ENCODE measurements around the gene LAMA2. TPM values are rescaled to one million over a fixed set of nuclear protein-coding genes. Genes with fewer than 3 reads are reported as not detected.

The LAMA2 gene
- total RNA-seq, 1 donor from 2014 or later: 18.0 TPM

DNA sequence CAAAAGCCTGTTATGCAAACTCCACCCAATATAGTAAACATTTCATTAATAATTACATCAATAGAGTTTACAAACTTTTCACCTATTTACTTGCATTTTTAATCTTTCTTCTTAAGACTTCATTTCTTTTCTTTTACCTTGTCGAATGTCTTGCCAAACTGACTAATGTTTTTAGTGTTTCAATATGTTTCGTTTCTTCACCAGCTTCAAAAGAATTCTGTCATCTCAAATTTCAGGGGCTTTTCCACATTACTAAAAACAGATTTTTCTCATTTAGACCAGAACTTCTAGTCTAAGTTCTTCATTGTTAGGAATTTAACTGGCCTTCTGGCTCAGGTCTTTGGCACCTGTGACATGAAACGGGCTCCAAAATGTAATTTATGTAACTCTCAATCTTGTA, 630.5 kb downstream of the LAMA2 start:
- peak overlapping the region; percentile 11 for H3K27ac Mint-ChIP-seq (ENCODE audit: unreplicated experiment)
- H3K27me3 Mint-ChIP-seq (ENCODE audit: unreplicated experiment): no peaks in the 10 kb centered on the region
- H3K36me3 Mint-ChIP-seq (ENCODE audit: unreplicated experiment): peaks cover 2% of the 10 kb centered on the region
- no peaks in the 10 kb centered on the region for H3K9me3 Mint-ChIP-seq (ENCODE audit: unreplicated experiment)
- DNase-seq (ENCODE audit: extremely low spot score, unreplicated experiment): no peak
- TF ChIP-seq CTCF (IDR thresholded peaks at IDR 0.05): no peak
- no peak overlapping the region for H3K4me3 Mint-ChIP-seq (ENCODE audit: unreplicated experiment)
- peaks cover 16% of the 10 kb centered on the region for H3K4me1 Mint-ChIP-seq (ENCODE audit: unreplicated experiment)

- TF ChIP-seq CTCF (IDR thresholded peaks at IDR 0.05): no peak
These were observed 632.1 kb downstream of the LAMA2 start for GRCh38 chr6:129515004-129515403.

GRCh38 chr6:129516005-129516404, 633.1 kb downstream of the LAMA2 start:
- DNase-seq (ENCODE audit: extremely low spot score, unreplicated experiment): no peak
- Mint-ChIP-seq H3K27me3 (ENCODE audit: unreplicated experiment) (no peaks in the 10 kb centered on the region), H3K4me1 (ENCODE audit: unreplicated experiment) (peaks cover 14% of the 10 kb centered on the region), H3K4me3 (ENCODE audit: unreplicated experiment) (no peak overlapping the region), H3K9me3 (ENCODE audit: unreplicated experiment) (no peaks in the 10 kb centered on the region), H3K27ac (ENCODE audit: unreplicated experiment) (no peak overlapping the region), H3K36me3 (ENCODE audit: unreplicated experiment) (peaks cover 2% of the 10 kb centered on the region)
- TF ChIP-seq CTCF (IDR thresholded peaks at IDR 0.05): no peak

More at GRCh38 chr6:129515004-129515403, 632.1 kb downstream of the LAMA2 start:
- peaks cover 16% of the 10 kb centered on the region for H3K4me1 Mint-ChIP-seq (ENCODE audit: unreplicated experiment)
- peaks cover 2% of the 10 kb centered on the region for H3K36me3 Mint-ChIP-seq (ENCODE audit: unreplicated experiment)
- no peak overlapping the region for H3K4me3 Mint-ChIP-seq (ENCODE audit: unreplicated experiment)
- H3K27ac Mint-ChIP-seq (ENCODE audit: unreplicated experiment): no peak overlapping the region
- H3K9me3 Mint-ChIP-seq (ENCODE audit: unreplicated experiment): no peaks in the 10 kb centered on the region
- no peaks in the 10 kb centered on the region for H3K27me3 Mint-ChIP-seq (ENCODE audit: unreplicated experiment)
- no peak for DNase-seq (ENCODE audit: extremely low spot score, unreplicated experiment)

DNA sequence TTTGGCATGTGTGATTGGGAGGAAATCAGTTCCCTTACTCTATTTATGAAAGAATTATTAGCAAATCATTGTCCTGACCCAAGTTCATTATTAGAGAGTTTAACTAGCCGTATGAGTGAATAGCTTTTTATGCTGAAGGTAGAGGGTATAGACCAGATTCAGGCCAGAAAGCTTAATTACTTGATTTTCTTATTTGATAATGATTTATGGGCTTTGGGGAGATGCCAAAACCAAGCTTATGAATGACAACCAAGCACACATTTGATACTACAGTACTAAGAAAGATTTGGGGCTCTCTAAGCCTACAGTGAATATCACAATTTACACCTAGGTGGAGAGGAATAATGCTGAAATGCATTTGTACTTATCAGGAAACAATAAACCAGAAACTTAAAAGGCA, 633.8 kb downstream of the LAMA2 start:
- Mint-ChIP-seq H3K27me3 (ENCODE audit: unreplicated experiment) (no peaks in the 10 kb centered on the region), H3K27ac (ENCODE audit: unreplicated experiment) (no peak overlapping the region), H3K4me3 (ENCODE audit: unreplicated experiment) (no peak overlapping the region), H3K36me3 (ENCODE audit: unreplicated experiment) (peaks cover 3% of the 10 kb centered on the region), H3K4me1 (ENCODE audit: unreplicated experiment) (peaks cover 9% of the 10 kb centered on the region), H3K9me3 (ENCODE audit: unreplicated experiment) (no peaks in the 10 kb centered on the region)
- TF ChIP-seq CTCF (IDR thresholded peaks at IDR 0.05): no peak
- no peak for DNase-seq (ENCODE audit: extremely low spot score, unreplicated experiment)

DNA sequence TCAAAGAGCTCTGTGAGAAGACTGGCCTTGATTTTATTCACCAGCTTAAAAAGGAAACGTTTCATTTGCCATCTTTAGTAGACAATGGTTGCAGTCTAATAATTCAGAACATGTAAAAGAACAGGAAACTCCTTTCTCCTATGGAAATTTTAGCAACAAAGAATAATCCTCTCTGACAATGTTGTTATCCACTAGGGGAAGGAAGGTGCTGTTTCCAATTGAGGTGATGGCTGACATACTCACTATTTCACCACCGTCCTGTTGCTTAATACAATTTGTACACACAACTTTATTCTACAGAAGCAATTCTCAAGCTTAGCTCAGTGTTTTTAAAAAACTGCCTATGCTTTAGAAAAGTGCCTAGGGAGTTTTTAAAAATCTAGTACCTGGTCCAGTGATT, 634.4 kb downstream of the LAMA2 start:
- no peaks in the 10 kb centered on the region for H3K9me3 Mint-ChIP-seq (ENCODE audit: unreplicated experiment)
- peaks cover 9% of the 10 kb centered on the region for H3K4me1 Mint-ChIP-seq (ENCODE audit: unreplicated experiment)
- no peak overlapping the region for H3K27ac Mint-ChIP-seq (ENCODE audit: unreplicated experiment)
- H3K36me3 Mint-ChIP-seq (ENCODE audit: unreplicated experiment): peaks cover 3% of the 10 kb centered on the region
- H3K27me3 Mint-ChIP-seq (ENCODE audit: unreplicated experiment): no peaks in the 10 kb centered on the region
- DNase-seq (ENCODE audit: extremely low spot score, unreplicated experiment): no peak
- no peak overlapping the region for H3K4me3 Mint-ChIP-seq (ENCODE audit: unreplicated experiment)
- TF ChIP-seq CTCF (IDR thresholded peaks at IDR 0.05): no peak

Data from osteocyte (in vitro differentiated cells).